GM12878 (cell line): ENCODE data around the gene CDX4.

Experiments
- YBX1 ChIP-seq: fragments of 450-650 bp; IDR thresholded peaks from 2 replicates; pipeline ENCODE4 v1.6.1; 2016; ENCODE audit warnings: antibody characterized with exemption
- YY1 ChIP-seq: IDR thresholded peaks from 2 replicates; pipeline ENCODE4 v1.6.1; 2011; ENCODE audit warnings: low read depth, mild to moderate bottlenecking, low read length

DNA sequence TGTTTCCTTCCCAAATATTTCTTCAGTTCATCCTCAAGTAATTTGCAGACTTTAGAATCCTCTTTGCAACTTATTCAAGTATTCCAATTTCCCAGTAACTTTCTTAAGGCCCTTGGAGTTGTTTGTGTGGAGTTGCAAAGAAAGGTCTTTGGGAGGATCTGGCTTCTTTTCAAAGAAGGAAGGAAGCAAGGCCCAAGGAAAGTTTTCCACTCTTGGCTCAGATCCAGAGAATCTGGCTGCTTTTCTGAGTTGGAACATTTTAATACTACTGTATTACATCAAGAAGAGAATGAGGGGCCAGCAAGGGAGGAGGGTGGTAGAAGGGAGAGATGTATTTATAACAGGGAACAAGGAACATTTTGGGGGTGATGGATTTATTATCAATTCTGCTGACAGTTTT, 10.5 kb downstream of the CDX4 start:
- TF ChIP-seq YY1 (no peak), YBX1 (no peak)
